Mesothelial cell of epicardium (in vitro differentiated cells): ENCODE results near the gene PRPF6. TPM values are rescaled to one million over a fixed set of nuclear protein-coding genes. Genes with fewer than 3 reads are reported as not detected.

ENCODE experiments used
- DNase-seq, 2 experiments: peaks; one replicate each; pipeline ENCODE4 v3.0.0; 2021; ENCODE audit warnings: low spot score in 2 of 2; ENCODE audit not compliant: unreplicated experiment in 2 of 2
- H3K27ac Mint-ChIP-seq: 2 replicates; pipeline ENCODE4 v1.8.0; 2021; ENCODE audit warnings: mixed read lengths
- H3K27me3 Mint-ChIP-seq: 2 replicates; pipeline ENCODE4 v1.8.0; 2021; ENCODE audit warnings: low read depth, mixed read lengths
- H3K36me3 Mint-ChIP-seq: 2 replicates; pipeline ENCODE4 v1.8.0; 2021; ENCODE audit warnings: mixed read lengths
- H3K4me1 Mint-ChIP-seq: 2 replicates; pipeline ENCODE4 v1.8.0; 2021; ENCODE audit warnings: mixed read lengths
- H3K4me3 Mint-ChIP-seq: 2 replicates; pipeline ENCODE4 v1.8.0; 2021; ENCODE audit warnings: mild to moderate bottlenecking, moderate library complexity, mixed read lengths
- H3K9me3 Mint-ChIP-seq: 2 replicates; pipeline ENCODE4 v1.8.0; 2021; ENCODE audit warnings: mixed read lengths
- CTCF ChIP-seq: fragments of 200-600 bp; sonication (generic); IDR thresholded peaks from one replicate; pipeline ENCODE4 v1.5.0; 2021; ENCODE audit warnings: antibody characterized with exemption; ENCODE audit not compliant: unreplicated experiment
- total RNA-seq: library from RNA; stranded (reverse); gene quantifications from 3 replicates; pipeline ENCODE4 v1.2.1, GENCODE V29; 2021

PRPF6 gene
- total RNA-seq, 1 donor from 2014 or later, result 65.9 TPM

GRCh38 chr20:63940472-63941266 is 40.3 kb upstream of the PRPF6 start:
- H3K9me3 Mint-ChIP-seq, result no peaks in the 10 kb centered on the region
- DNase-seq, result no peak
- H3K36me3 Mint-ChIP-seq, result peaks cover 20% of the 10 kb centered on the region
- no peak for TF ChIP-seq CTCF
- H3K4me3 Mint-ChIP-seq, result no peak overlapping the region
- no peaks in the 10 kb centered on the region for H3K27me3 Mint-ChIP-seq
- no peaks in the 10 kb centered on the region for H3K4me1 Mint-ChIP-seq
- H3K27ac Mint-ChIP-seq, result no peak overlapping the region

- Mint-ChIP-seq H3K9me3 (no peaks in the 10 kb centered on the region), H3K4me1 (no peaks in the 10 kb centered on the region), H3K4me3 (no peak overlapping the region), H3K27ac (no peak overlapping the region), H3K36me3 (peaks cover 13% of the 10 kb centered on the region), H3K27me3 (no peaks in the 10 kb centered on the region)
- TF ChIP-seq CTCF, result no peak
- no peak for DNase-seq
Observed at GRCh38 chr20:63941282-63942081, 39.5 kb upstream of the PRPF6 start.

- H3K36me3 Mint-ChIP-seq, result peaks cover 10% of the 10 kb centered on the region
- no peaks in the 10 kb centered on the region for H3K9me3 Mint-ChIP-seq
- no peak for TF ChIP-seq CTCF
- DNase-seq, result no peak
- no peaks in the 10 kb centered on the region for H3K27me3 Mint-ChIP-seq
- no peaks in the 10 kb centered on the region for H3K4me1 Mint-ChIP-seq
- H3K4me3 Mint-ChIP-seq, result no peak overlapping the region
- H3K27ac Mint-ChIP-seq, result no peak overlapping the region
Observed at GRCh38 chr20:63942250-63942951, 38.5 kb upstream of the PRPF6 start.

- no peak for DNase-seq
- TF ChIP-seq CTCF, result no peak
- H3K4me1 Mint-ChIP-seq, result peaks cover 2% of the 10 kb centered on the region
- peaks cover 6% of the 10 kb centered on the region for H3K36me3 Mint-ChIP-seq
- H3K27me3 Mint-ChIP-seq, result no peaks in the 10 kb centered on the region
- H3K9me3 Mint-ChIP-seq, result no peaks in the 10 kb centered on the region
- H3K4me3 Mint-ChIP-seq, result no peak overlapping the region
- no peak overlapping the region for H3K27ac Mint-ChIP-seq
Observed at GRCh38 chr20:63942969-63943807, 37.7 kb upstream of the PRPF6 start.

- Mint-ChIP-seq H3K27me3 (no peaks in the 10 kb centered on the region), H3K4me3 (no peak overlapping the region), H3K4me1 (peaks cover 6% of the 10 kb centered on the region), H3K36me3 (peaks cover 6% of the 10 kb centered on the region), H3K27ac (no peak overlapping the region), H3K9me3 (no peaks in the 10 kb centered on the region)
- TF ChIP-seq CTCF, result no peak
- no peak for DNase-seq
Observed at GRCh38 chr20:63943808-63944077, 37.2 kb upstream of the PRPF6 start.
